ENCODE results near the gene PLAC8.
"Not testable (repeated sequence)": the region's sequence is repeated elsewhere in the genome, so short reads cannot be mapped to it uniquely, and the experiment has no call there.

PLAC8 gene

GRCh38 chr4:83046693-83047473, 67.6 kb downstream of the PLAC8 start:
- Histone ChIP-seq H3K4me3 (ENCODE audit: low read depth, low read length) (no peak overlapping the region), H3K4me1 (ENCODE audit: control insufficient read depth, insufficient read depth, low read length) (no peaks in the 10 kb centered on the region), H3K9ac (ENCODE audit: low read depth, low read length) (no peak overlapping the region), H3K36me3 (ENCODE audit: control insufficient read depth, insufficient read depth, low read length) (peaks cover 6% of the 10 kb centered on the region), H3K27me3 (ENCODE audit: control insufficient read depth, insufficient read depth, low read length) (no peaks in the 10 kb centered on the region), H3K9me3 (ENCODE audit: control insufficient read depth, insufficient read depth, low read length) (no peaks in the 10 kb centered on the region)

GRCh38 chr4:83043801-83044407, 70.6 kb downstream of the PLAC8 start:
- Histone ChIP-seq H3K9ac (ENCODE audit: low read depth, low read length) (no peak overlapping the region), H3K4me3 (ENCODE audit: low read depth, low read length) (no peak overlapping the region), H3K9me3 (ENCODE audit: control insufficient read depth, insufficient read depth, low read length) (no peaks in the 10 kb centered on the region), H3K36me3 (ENCODE audit: control insufficient read depth, insufficient read depth, low read length) (no peaks in the 10 kb centered on the region), H3K27me3 (ENCODE audit: control insufficient read depth, insufficient read depth, low read length) (no peaks in the 10 kb centered on the region), H3K4me1 (ENCODE audit: control insufficient read depth, insufficient read depth, low read length) (no peaks in the 10 kb centered on the region)

GRCh38 chr4:83043157-83043556, 71.4 kb downstream of the PLAC8 start:
- not testable (repeated sequence) for H3K9ac ChIP-seq (ENCODE audit: low read depth, low read length); H3K27me3 ChIP-seq (ENCODE audit: control insufficient read depth, insufficient read depth, low read length); H3K36me3 ChIP-seq (ENCODE audit: control insufficient read depth, insufficient read depth, low read length); H3K9me3 ChIP-seq (ENCODE audit: control insufficient read depth, insufficient read depth, low read length); H3K4me1 ChIP-seq (ENCODE audit: control insufficient read depth, insufficient read depth, low read length); H3K4me3 ChIP-seq (ENCODE audit: low read depth, low read length)

GRCh38 chr4:83040269-83040668, 74.3 kb downstream of the PLAC8 start:
- peaks cover 2% of the 10 kb centered on the region for H3K4me1 ChIP-seq (ENCODE audit: control insufficient read depth, insufficient read depth, low read length)
- H3K36me3 ChIP-seq (ENCODE audit: control insufficient read depth, insufficient read depth, low read length) = no peaks in the 10 kb centered on the region
- no peaks in the 10 kb centered on the region for H3K9me3 ChIP-seq (ENCODE audit: control insufficient read depth, insufficient read depth, low read length)
- no peak overlapping the region for H3K4me3 ChIP-seq (ENCODE audit: low read depth, low read length)
- no peaks in the 10 kb centered on the region for H3K27me3 ChIP-seq (ENCODE audit: control insufficient read depth, insufficient read depth, low read length)
- H3K9ac ChIP-seq (ENCODE audit: low read depth, low read length) = no peak overlapping the region
